Heart right ventricle (tissue), 16 donors: Measurements from ENCODE around the gene SIRPD. TPM values are rescaled to one million over a fixed set of nuclear protein-coding genes. Genes with fewer than 3 reads are reported as not detected.
A peak's percentile ranks its signal among the peaks of the same experiment; 100 is the strongest.

Experiments used
- ATAC-seq, 8 donors: fragments of 200-7000 bp; cut with Tn5 transposase; one replicate each; pipeline ENCODE4 v1.9.1; 2020; ENCODE audit warnings: mild to moderate bottlenecking in 8 of 8, moderate library complexity in 8 of 8, moderate number of reproducible peaks in 1 of 8
- DNase-seq, 2 donors: peaks; one replicate each; pipeline ENCODE4 v3.0.0-alpha.2; 2020
- H3K27ac ChIP-seq, 10 donors: fragments of 200-600 bp; sonication (generic) in 2 of 10; one replicate each; pipeline versions ENCODE4 v1.5.0 to v1.8.0; 2020 to 2022; ENCODE audit warnings: mild to moderate bottlenecking in 3 of 10
- H3K27me3 ChIP-seq, 7 donors: fragments of 200-600 bp; one replicate each; pipeline ENCODE4 v1.8.0; 2021 to 2022; ENCODE audit warnings: mild to moderate bottlenecking in 2 of 7
- H3K36me3 ChIP-seq, 9 donors: fragments of 200-600 bp; sonication (generic) in 1 of 9; one replicate each; pipeline versions ENCODE4 v1.5.0 to v1.8.0; 2020 to 2022; ENCODE audit warnings: mild to moderate bottlenecking in 2 of 9
- H3K4me1 ChIP-seq, 9 donors: fragments of 200-600 bp; sonication (generic) in 1 of 9; one replicate each; pipeline versions ENCODE4 v1.5.0 to v1.8.0; 2020 to 2022; ENCODE audit warnings: mild to moderate bottlenecking in 4 of 9
- H3K4me3 ChIP-seq, 10 donors: fragments of 200-600 bp; sonication (generic) in 2 of 10; one replicate each; pipeline versions ENCODE4 v1.5.0 to v1.8.0; 2020 to 2022; ENCODE audit warnings: mild to moderate bottlenecking in 7 of 10, moderate library complexity in 2 of 10
- H3K9me3 ChIP-seq, 11 donors: fragments of 200-600 bp in 10 of 11; sonication (generic) in 2 of 11; one replicate each; pipeline versions ENCODE4 v1.5.0 to v1.8.0; 2013 to 2022; ENCODE audit warnings: mild to moderate bottlenecking in 2 of 11, control low read depth in 1 of 11, moderate library complexity in 1 of 11
- CTCF ChIP-seq, 9 donors: fragments of 200-600 bp; sonication (generic) in 2 of 9; IDR thresholded peaks; one replicate each; pipeline versions ENCODE4 v1.5.0 to v1.8.0; 2021 to 2022; ENCODE audit warnings: antibody characterized with exemption in 9 of 9, mild to moderate bottlenecking in 5 of 9, moderate library complexity in 1 of 9
- WGBS, 2 donors: extraction: QIAGEN DNeasy Blood & Tissue Kit; methylation state at CpG; one replicate each; pipeline ENCODE4 v1.1.7; 2013; ENCODE audit warnings: inconsistent platforms in 1 of 2; 5-methylcytosine and 5-hydroxymethylcytosine counted together
- intact Hi-C, 10 donors: fragments of 100-400 bp; cut with DNase I; formaldehyde crosslinking; loops; one replicate each; pipeline versions ENCODE4 v1.11.1 to v1.14.2; 2022
- polyA plus RNA-seq, 2 donors: library from polyadenylated mRNA; stranded (reverse); fragments of 200-250 nt; gene quantifications; one replicate each; pipeline ENCODE4 v1.2.3, GENCODE V29; 2013
- total RNA-seq, 10 donors: library from RNA; stranded (reverse); fragmentation: NEBNext Ultra II Directional in 3 of 10; extraction: Animal tissue kit (Norgen Biotek cat#: 25700) in 3 of 10; gene quantifications; one replicate each; pipeline versions ENCODE4 v1.2.1 to v1.2.4, GENCODE V29; 2021 to 2023
- donor health status: Arrhythmogenic right ventricular cardiomyopathy.
- donor health status: ischemic (EF 13 %, LVEDD 7.1; RV severe dilation, severe dysfunction).
- donor health status: healthy with polysubstance abuse.
- donor health status: DM: no; HTN: yes; CAD: no.
- donor health status: DM: no; HTN: no; CAD: no.
- donor health status: ischemic (EF 25% LVEDD 6.9; RV normal size, moderate dysfunction).
- donor health status: ischemic (EF 25% LVEDD 5.7; RV mildly dilated, moderate dysfunction).
- donor health status: healthy.
- donor health status: DM: yes; HTN: yes; CAD: no.
- donor health status: Ischemic cardiomyopathy.
- donor health status: ischemic (EF 35%, LVEDD 5.7; RV mildly dilated, moderate dysfunction).
- donor health status: nonischemic (EF 11% LVEDD 7.7; RV severe dilation, severe dysfunction).
- donor health status: DM: yes; HTN: yes; CAD: no.
- donor health status: PGD.
- donor health status: ischemic (EF 29% LVEDD 5.4; RV normal size, mild dysfunction).
- donor health status: nonischemic (EF 23%, LVEDD 6.1; RV moderate dilation, normal function).

SIRPD gene
- total and polyA plus RNA-seq, 12 donors: 0.17 to 0.23 TPM; not detected in 10

GRCh38 chr20:1565461-1565860 lies 8.0 kb upstream of the SIRPD start:
- no peak for TF ChIP-seq CTCF (IDR thresholded peaks at IDR 0.05)
- H3K4me1 ChIP-seq: peaks cover 0 to 35% (median 0%) of the 10 kb centered on the region in 9 donors
- intact Hi-C loops: no loop called here

GRCh38 chr20:1563598-1563997 lies 6.1 kb upstream of the SIRPD start:
- DNase-seq (no peak), ATAC-seq (no peak)
- H3K27me3 ChIP-seq: peaks cover 0 to 21% (median 11%) of the 10 kb centered on the region in 7 donors
- WGBS, 2 donors: 90 to 91% methylated on average over 2 of the region's 2 CpGs
- H3K9me3 ChIP-seq: peaks cover 0 to 6% (median 0%) of the 10 kb centered on the region in 11 donors
- intact Hi-C loops: no loop called here
- peaks cover 0 to 21% (median 0%) of the 10 kb centered on the region in 9 donors for H3K4me1 ChIP-seq
- H3K4me3 ChIP-seq: no peak overlapping the region
- TF ChIP-seq CTCF (IDR thresholded peaks at IDR 0.05): no peak
- peaks cover 0 to 7% (median 0%) of the 10 kb centered on the region in 9 donors for H3K36me3 ChIP-seq
- no peak overlapping the region for H3K27ac ChIP-seq

More at GRCh38 chr20:1565461-1565860, 8.0 kb upstream of the SIRPD start:
- Histone ChIP-seq H3K4me3 (no peak overlapping the region), H3K9me3 (peaks cover 0 to 6% (median 0%) of the 10 kb centered on the region in 11 donors), H3K27me3 (peaks cover 0 to 21% (median 11%) of the 10 kb centered on the region in 7 donors), H3K36me3 (peaks cover 0 to 7% (median 0%) of the 10 kb centered on the region in 9 donors), H3K27ac (no peak overlapping the region)
- ATAC-seq (no peak), DNase-seq (no peak)
- 82 to 98% methylated on average over 2 of the region's 2 CpGs for WGBS, 2 donors

- TF ChIP-seq CTCF (IDR thresholded peaks at IDR 0.05): no peak
- Histone ChIP-seq H3K4me3 (no peak overlapping the region), H3K27me3 (peaks cover 0 to 21% (median 11%) of the 10 kb centered on the region in 7 donors), H3K36me3 (peaks cover 0 to 7% (median 0%) of the 10 kb centered on the region in 9 donors), H3K27ac (peak overlapping the region in 1 of 10 donors; percentile 13), H3K4me1 (peaks cover 0 to 11% (median 0%) of the 10 kb centered on the region in 9 donors), H3K9me3 (peaks cover 0 to 6% (median 0%) of the 10 kb centered on the region in 11 donors)
- intact Hi-C loops: no loop called here
- DNase-seq (no peak), ATAC-seq (no peak)
- 61 to 74% methylated on average over 2 of the region's 2 CpGs for WGBS, 2 donors
These were observed 5.1 kb upstream of the SIRPD start for GRCh38 chr20:1562622-1563021.

- Histone ChIP-seq H3K27me3 (peaks cover 0 to 18% (median 8%) of the 10 kb centered on the region in 7 donors), H3K36me3 (peaks cover 0 to 7% (median 0%) of the 10 kb centered on the region in 9 donors), H3K4me3 (no peak overlapping the region), H3K9me3 (peaks cover 0 to 6% (median 0%) of the 10 kb centered on the region in 11 donors), H3K4me1 (peaks cover 0 to 6% (median 0%) of the 10 kb centered on the region in 9 donors), H3K27ac (no peak overlapping the region)
- TF ChIP-seq CTCF (IDR thresholded peaks at IDR 0.05): no peak
- ATAC-seq (no peak), DNase-seq (no peak)
- WGBS, 2 donors: 59 to 60% methylated on average over 2 of the region's 2 CpGs
- intact Hi-C loops: no loop called here
These were observed 3.8 kb upstream of the SIRPD start for GRCh38 chr20:1561350-1561749.
